Left lung (tissue), 10 donors: ENCODE measurements around the gene BRIX1. TPM values are rescaled to one million over a fixed set of nuclear protein-coding genes. Genes with fewer than 3 reads are reported as not detected.

ENCODE experiments used
- ATAC-seq: fragments of 200-7000 bp; cut with Tn5 transposase; one replicate; pipeline ENCODE4 v1.9.1; 2020; ENCODE audit warnings: moderate library complexity
- DNase-seq, 4 donors: peaks; one replicate each; pipeline ENCODE4 v3.0.0-alpha.2; 2013 to 2020
- H3K27ac ChIP-seq, 2 donors: fragments of 200-600 bp; sonication (generic) in 1 of 2; one replicate each; pipeline versions ENCODE4 v1.5.0 to v1.8.0; 2020 to 2021
- H3K27me3 ChIP-seq, 2 donors: fragments of 200-600 bp; sonication (generic) in 1 of 2; one replicate each; pipeline versions ENCODE4 v1.5.0 to v1.8.0; 2020 to 2021
- H3K36me3 ChIP-seq, 2 donors: fragments of 200-600 bp; sonication (generic) in 1 of 2; one replicate each; pipeline versions ENCODE4 v1.5.0 to v1.8.0; 2020 to 2021
- H3K4me1 ChIP-seq, 2 donors: fragments of 200-600 bp; one replicate each; pipeline ENCODE4 v1.8.0; 2021
- H3K4me3 ChIP-seq, 2 donors: fragments of 200-600 bp; sonication (generic) in 1 of 2; one replicate each; pipeline versions ENCODE4 v1.5.0 to v1.8.0; 2020 to 2021; ENCODE audit warnings: mild to moderate bottlenecking in 1 of 2
- H3K9me3 ChIP-seq, 2 donors: fragments of 200-600 bp; sonication (generic) in 1 of 2; one replicate each; pipeline versions ENCODE4 v1.5.0 to v1.8.0; 2020 to 2021
- CTCF ChIP-seq, 2 donors: fragments of 200-600 bp; sonication (generic) in 1 of 2; IDR thresholded peaks; one replicate each; pipeline versions ENCODE4 v1.5.0 to v1.8.0; 2021; ENCODE audit warnings: antibody characterized with exemption in 2 of 2
- intact Hi-C, 2 donors: fragments of 100-400 bp; cut with DNase I; formaldehyde crosslinking; loops; one replicate each; pipeline versions ENCODE4 v1.11.2 to v1.14.2; 2022
- polyA plus RNA-seq, 6 donors: library from polyadenylated mRNA; unstranded; fragments of 120-200 nt; gene quantifications; one replicate each; pipeline ENCODE4 v1.2.1, GENCODE V29; 2013; ENCODE audit not compliant: insufficient read length in 6 of 6
- total RNA-seq, 2 donors: library from RNA; stranded (reverse); fragmentation: NEBNext Ultra II Directional; extraction: Animal tissue kit (Norgen Biotek cat#: 25700); gene quantifications; one replicate each; pipeline ENCODE4 v1.2.1, GENCODE V29; 2021
- donor health status: DM: no; HTN: yes; CAD: no.
- donor health status: DM: no; HTN: no; CAD: no.

BRIX1 gene
- total and polyA plus RNA-seq, 8 donors = 15.8 to 49.3 (median 44.9) TPM

DNA sequence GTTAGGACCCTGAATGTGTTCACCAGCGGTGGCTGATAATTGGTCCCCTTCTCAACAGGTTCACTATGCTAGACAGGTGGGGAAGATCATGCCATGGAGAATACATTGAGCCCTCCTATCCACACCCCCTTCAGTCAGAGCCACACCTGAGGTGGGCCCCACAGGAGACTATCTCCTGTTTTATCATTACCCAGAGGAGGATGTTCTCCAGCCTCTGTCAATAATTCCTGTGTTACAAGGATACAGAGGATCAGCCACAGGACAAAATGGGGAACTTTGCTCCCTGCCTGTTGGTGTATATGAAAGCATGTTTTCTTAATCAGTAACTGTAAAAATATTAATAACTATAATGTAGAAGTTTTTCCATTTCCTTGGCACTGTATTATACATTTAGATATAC is 26.1 kb upstream of the BRIX1 start:
- Histone ChIP-seq H3K27me3 (no peaks in the 10 kb centered on the region), H3K36me3 (no peaks in the 10 kb centered on the region), H3K4me1 (no peaks in the 10 kb centered on the region), H3K27ac (no peak overlapping the region), H3K9me3 (no peaks in the 10 kb centered on the region), H3K4me3 (no peak overlapping the region)
- ATAC-seq (no peak), DNase-seq (no peak)
- intact Hi-C loops = no loop called here
- TF ChIP-seq CTCF (IDR thresholded peaks at IDR 0.05) = no peak

DNA sequence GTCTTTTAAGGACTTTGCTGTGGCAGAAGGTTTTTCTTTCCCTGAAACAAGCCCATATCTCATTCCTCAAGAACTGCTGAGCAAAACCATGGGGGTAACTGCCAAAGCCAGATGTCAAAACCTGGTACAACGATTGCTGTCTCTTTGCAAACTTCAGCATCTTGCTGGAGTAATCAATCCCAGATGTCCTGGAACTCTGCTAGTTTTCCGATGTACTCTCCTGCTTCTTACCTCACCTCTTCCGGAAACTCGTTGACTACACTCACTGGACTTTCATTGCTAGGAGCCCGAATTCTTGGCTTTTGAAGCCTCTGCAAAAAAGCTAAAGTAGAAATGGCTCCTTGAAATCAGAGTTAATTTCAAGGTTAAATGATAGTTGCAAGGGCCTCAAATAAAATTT is 23.5 kb upstream of the BRIX1 start:
- intact Hi-C loops = loop anchor here in 1 of 2 donors (10.0 kb wide), 1 partner anchor 367 kb away; no protein-coding TSS in a partner anchor
- Histone ChIP-seq H3K27ac (no peak overlapping the region), H3K36me3 (no peaks in the 10 kb centered on the region), H3K27me3 (no peaks in the 10 kb centered on the region), H3K9me3 (no peaks in the 10 kb centered on the region), H3K4me3 (no peak overlapping the region), H3K4me1 (no peaks in the 10 kb centered on the region)
- ATAC-seq = no peak
- TF ChIP-seq CTCF (IDR thresholded peaks at IDR 0.05) = no peak
- no peak for DNase-seq

DNA sequence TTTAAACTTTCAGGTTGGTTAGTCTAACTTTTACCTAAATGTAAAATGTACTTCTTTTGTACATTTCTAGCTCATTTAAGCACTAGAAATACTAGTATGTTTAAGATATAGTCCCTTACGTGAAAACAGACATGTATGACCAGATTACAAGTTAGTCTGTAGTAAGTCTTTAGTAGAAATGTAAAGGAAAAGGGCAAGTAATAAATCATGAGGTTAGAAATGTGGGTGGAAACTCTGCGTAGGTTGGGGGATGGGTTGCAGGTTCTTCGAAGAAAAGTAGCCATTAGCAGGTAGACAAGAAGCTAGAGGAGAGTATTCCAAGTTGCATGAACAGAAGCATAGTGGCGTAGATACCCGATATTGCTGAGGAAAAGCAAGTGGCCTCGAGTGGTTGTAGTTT is 23.1 kb upstream of the BRIX1 start:
- H3K4me1 ChIP-seq = no peaks in the 10 kb centered on the region
- H3K27ac ChIP-seq = no peak overlapping the region
- DNase-seq (no peak), ATAC-seq (no peak)
- H3K27me3 ChIP-seq = no peaks in the 10 kb centered on the region
- intact Hi-C loops = loop anchor here in 1 of 2 donors (10.0 kb wide), 1 partner anchor 368 kb away; no protein-coding TSS in a partner anchor
- H3K36me3 ChIP-seq = no peaks in the 10 kb centered on the region
- TF ChIP-seq CTCF (IDR thresholded peaks at IDR 0.05) = no peak
- H3K4me3 ChIP-seq = no peak overlapping the region
- H3K9me3 ChIP-seq = no peaks in the 10 kb centered on the region

- Histone ChIP-seq H3K27ac (no peak overlapping the region), H3K27me3 (no peaks in the 10 kb centered on the region), H3K9me3 (no peaks in the 10 kb centered on the region), H3K4me1 (no peaks in the 10 kb centered on the region), H3K36me3 (no peaks in the 10 kb centered on the region), H3K4me3 (no peak overlapping the region)
- ATAC-seq (no peak), DNase-seq (no peak)
- no peak for TF ChIP-seq CTCF (IDR thresholded peaks at IDR 0.05)
- intact Hi-C loops = loop anchor here in 1 of 2 donors (5.0 to 10.0 kb wide), 2 partner anchors 370 to 412 kb away; no protein-coding TSS in a partner anchor
Observed at GRCh38 chr5:34894716-34895115, 20.8 kb upstream of the BRIX1 start.

DNA sequence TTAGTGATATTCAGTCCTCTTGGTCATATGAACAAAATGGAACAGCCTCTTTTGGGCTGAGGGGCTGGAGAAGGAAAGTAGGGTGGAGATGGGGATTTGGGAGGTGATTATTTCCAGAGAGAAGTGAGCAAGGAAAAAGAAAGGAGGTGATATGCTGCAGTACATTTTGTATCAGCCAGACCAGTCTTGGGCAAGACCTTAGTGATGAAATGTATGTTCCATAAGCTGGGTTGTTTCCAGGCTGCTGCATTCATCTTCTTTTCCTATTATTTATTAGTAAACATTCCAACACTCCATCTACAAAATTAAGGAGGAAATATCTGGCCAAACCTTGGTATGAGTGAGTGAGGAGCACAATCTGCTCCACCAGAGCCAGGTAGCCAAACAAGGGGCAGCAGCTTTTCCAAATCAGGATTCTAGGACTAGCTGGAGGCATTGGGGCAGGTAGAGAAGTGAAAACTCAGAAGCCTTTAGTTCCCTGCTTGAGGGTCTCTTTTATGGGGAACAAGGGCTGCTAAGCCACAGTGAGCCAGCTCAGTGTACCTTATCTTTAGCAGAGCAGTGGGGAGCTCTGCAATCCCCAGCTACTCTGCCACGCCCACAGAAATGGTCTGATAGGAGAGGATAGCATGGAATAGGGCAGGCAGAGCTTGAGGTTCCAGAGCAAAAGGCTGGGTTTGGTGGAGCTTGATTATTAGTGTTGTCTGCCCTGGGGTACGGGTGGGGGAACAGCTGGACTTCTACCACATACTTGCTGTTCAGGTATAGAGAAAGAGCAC is 19.7 kb upstream of the BRIX1 start:
- H3K9me3 ChIP-seq = no peaks in the 10 kb centered on the region
- no peak for ATAC-seq
- DNase-seq = no peak
- H3K4me3 ChIP-seq = no peak overlapping the region
- intact Hi-C loops = loop anchor here in 1 of 2 donors (5.0 to 10.0 kb wide), 2 partner anchors 371 to 414 kb away; no protein-coding TSS in a partner anchor
- no peaks in the 10 kb centered on the region for H3K36me3 ChIP-seq
- H3K4me1 ChIP-seq = no peaks in the 10 kb centered on the region
- H3K27ac ChIP-seq = no peak overlapping the region
- TF ChIP-seq CTCF (IDR thresholded peaks at IDR 0.05) = no peak
- H3K27me3 ChIP-seq = no peaks in the 10 kb centered on the region
